Astrocyte of the cerebellum (primary cell): Measurements from ENCODE around the gene LEF1.

ENCODE experiments used
- DNase-seq: peaks from one replicate; pipeline ENCODE4 v3.0.0-alpha.2; 2011; ENCODE audit warnings: low read depth
- H3K4me3 ChIP-seq: 2 replicates; pipeline ENCODE4 v1.5.1; 2011; ENCODE audit warnings: mild to moderate bottlenecking, low read depth, low read length, moderate library complexity
- in situ Hi-C: cut with HindIII; loops from 2 replicates; pipeline ENCODE4 v1.10.0; 2017; ENCODE audit warnings: low sequenced_read_pairs
- TF ChIP-seq, protein P1 (sequence below): IDR thresholded peaks from 2 replicates; pipeline ENCODE4 v1.5.1; 2012; ENCODE audit warnings: low read length, low read depth, moderate library complexity, mild to moderate bottlenecking; ENCODE audit errors: missing control alignments

Gene LEF1

DNA sequence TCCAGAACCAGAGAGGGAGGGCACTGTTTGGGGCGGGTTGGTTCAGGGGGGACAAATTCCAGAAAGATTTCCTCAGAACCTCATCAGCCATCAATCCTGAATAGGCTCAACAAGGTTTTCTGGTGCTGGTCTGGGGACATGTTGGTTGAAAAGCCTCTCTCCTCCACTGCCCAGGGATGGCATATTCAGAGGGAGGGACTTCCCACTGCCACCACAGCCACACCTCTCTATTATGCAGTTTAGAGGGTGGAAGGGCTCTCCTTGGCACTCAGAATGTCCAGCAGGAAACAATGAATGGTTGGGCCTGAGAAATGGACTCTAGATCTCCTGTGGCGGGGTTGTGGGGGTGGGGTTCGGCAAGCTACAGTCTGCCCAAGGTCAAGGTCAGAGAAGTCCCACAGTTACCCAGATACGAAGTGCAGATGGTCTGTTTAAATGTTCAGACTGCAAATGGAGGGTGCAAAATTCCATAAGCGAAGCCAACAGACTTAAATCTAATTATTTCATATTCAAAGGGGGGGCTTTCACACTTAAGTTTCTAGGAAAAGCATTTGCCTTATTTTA lies 70.7 kb downstream of the LEF1 start:
- in situ Hi-C loops = no loop called here
- no peak overlapping the region for H3K4me3 ChIP-seq
- DNase-seq = no peak

DNA sequence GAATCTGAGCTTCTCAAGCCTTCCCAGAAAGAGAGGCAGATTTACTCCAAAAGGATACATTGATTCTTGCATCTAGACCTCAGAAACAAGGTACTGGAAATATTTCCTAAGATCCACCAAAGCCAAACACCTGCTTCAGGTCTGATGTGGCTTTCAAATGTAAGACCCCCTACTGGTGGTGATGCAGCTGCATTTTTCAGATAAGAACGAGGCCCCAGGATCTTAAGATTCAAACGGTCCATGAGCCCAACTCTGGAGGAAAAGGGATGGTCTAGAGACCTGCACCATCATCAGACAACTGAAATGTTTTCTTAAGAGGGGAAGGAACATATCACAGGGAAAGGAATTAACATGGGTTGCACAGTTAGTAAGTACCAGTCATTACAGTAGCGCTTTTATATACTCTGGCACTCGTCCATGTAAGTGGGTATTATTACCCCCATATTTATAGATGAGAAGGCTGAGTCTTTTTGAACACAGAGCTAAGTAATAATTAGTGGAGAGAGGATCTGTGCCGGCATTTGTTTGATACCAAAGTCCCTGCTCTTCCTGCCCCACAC lies 73.7 kb downstream of the LEF1 start:
- in situ Hi-C loops = no loop called here
- TF ChIP-seq, protein P1, sequence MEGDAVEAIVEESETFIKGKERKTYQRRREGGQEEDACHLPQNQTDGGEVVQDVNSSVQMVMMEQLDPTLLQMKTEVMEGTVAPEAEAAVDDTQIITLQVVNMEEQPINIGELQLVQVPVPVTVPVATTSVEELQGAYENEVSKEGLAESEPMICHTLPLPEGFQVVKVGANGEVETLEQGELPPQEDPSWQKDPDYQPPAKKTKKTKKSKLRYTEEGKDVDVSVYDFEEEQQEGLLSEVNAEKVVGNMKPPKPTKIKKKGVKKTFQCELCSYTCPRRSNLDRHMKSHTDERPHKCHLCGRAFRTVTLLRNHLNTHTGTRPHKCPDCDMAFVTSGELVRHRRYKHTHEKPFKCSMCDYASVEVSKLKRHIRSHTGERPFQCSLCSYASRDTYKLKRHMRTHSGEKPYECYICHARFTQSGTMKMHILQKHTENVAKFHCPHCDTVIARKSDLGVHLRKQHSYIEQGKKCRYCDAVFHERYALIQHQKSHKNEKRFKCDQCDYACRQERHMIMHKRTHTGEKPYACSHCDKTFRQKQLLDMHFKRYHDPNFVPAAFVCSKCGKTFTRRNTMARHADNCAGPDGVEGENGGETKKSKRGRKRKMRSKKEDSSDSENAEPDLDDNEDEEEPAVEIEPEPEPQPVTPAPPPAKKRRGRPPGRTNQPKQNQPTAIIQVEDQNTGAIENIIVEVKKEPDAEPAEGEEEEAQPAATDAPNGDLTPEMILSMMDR = no peak
- H3K4me3 ChIP-seq = no peak overlapping the region
- no peak for DNase-seq

More for the DNA sequence above, 70.7 kb downstream of the LEF1 start:
- TF ChIP-seq, protein P1 = no peak

DNA sequence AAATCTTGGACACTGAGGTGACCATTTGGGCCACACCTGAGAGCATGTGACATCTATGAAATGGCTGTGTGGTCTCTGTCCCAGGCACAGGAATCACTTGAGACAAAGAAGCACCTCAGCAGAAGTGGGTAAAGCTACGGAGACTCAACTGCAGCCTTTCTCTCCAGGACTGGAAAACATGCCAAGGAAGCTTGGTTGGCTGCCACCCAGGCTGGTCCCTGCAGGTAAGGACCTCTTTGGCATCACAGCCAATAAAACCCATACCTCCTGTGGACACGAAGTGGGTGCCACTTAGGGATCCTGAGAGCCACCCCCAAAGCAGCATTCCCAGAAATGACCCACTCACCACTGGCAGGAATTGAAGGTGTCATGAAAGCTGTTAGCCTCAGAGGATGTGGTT lies 74.6 kb downstream of the LEF1 start:
- H3K4me3 ChIP-seq = no peak overlapping the region
- in situ Hi-C loops = no loop called here
- DNase-seq = no peak
- TF ChIP-seq, protein P1 = no peak

DNA sequence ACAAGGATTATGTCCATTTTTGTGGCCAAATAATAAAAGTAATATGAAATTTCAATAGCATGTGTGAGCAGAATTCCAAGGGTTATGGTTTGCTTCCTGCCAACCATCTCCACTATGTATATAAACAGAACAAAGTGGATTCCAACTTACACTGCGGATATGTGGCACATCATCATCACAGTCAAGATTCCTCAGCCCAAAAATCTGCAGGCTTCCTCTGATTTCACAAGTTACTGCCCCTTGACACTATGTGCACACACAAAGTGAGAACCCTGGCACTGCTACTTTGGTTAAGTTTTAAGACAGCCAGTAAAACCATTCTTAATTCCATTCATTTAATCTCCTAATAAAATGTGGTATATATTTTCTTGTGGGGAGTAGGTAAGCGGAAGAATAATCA lies 76.4 kb downstream of the LEF1 start:
- TF ChIP-seq, protein P1 = no peak
- in situ Hi-C loops = no loop called here
- no peak for DNase-seq
- no peak overlapping the region for H3K4me3 ChIP-seq

DNA sequence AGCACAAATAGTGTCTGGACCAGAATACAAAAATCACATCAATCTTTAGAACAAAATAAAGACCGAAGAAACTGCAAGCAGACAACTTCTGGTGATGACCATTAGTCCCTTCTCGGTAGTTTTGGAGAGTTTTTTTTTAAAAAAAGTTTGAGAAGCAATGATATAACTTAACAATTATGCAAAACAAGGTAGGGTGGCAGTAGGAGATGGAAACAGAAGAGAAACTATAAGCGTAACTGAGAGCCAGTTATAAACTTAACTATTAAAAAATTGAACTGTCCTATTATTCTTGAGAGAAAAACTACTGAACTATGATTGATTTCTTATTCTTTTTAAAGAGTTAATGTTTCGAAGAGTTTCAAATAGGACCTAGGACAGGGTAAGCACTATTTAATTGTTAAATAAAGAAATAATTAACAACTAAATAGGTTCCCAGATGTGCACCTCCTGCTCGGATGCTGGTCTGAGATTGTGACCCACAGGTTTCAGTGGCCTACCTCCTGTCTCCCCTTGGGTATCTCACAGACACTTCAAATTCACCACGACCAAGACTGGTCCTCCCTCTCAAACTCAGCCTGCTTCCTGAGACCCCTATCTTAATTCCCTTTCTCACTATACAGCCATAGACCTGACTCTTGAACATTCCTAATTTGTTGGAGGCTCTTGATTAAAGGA lies 81.3 kb downstream of the LEF1 start:
- TF ChIP-seq, protein P1 = no peak
- H3K4me3 ChIP-seq = no peak overlapping the region
- DNase-seq = no peak
- in situ Hi-C loops = no loop called here

DNA sequence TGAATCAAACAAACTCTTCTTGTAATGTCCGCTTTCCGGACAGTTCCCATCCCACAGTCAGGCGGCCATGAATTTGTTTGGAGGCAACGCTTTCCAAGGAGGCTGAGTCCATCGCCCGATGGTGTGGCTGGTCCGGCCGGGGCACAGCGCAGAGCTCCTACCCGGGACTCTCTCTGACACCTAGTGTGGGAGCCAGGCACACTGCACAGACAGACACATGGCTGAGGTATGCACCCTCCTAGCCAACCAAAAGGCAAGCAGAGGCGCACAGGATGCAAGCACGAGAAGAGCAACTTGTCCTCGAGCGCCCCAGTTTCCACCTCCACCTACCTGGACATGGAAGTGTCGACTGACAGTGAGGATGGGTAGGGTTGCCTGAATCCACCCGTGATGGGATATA lies 87.5 kb downstream of the LEF1 start:
- in situ Hi-C loops = no loop called here
- no peak overlapping the region for H3K4me3 ChIP-seq
- TF ChIP-seq, protein P1 = no peak
- DNase-seq = no peak
